ENCODE measurements around the gene DENR.
"Not testable (repeated sequence)": the region's sequence is repeated elsewhere in the genome, so short reads cannot be mapped to it uniquely, and the experiment has no call there.

DENR gene

DNA sequence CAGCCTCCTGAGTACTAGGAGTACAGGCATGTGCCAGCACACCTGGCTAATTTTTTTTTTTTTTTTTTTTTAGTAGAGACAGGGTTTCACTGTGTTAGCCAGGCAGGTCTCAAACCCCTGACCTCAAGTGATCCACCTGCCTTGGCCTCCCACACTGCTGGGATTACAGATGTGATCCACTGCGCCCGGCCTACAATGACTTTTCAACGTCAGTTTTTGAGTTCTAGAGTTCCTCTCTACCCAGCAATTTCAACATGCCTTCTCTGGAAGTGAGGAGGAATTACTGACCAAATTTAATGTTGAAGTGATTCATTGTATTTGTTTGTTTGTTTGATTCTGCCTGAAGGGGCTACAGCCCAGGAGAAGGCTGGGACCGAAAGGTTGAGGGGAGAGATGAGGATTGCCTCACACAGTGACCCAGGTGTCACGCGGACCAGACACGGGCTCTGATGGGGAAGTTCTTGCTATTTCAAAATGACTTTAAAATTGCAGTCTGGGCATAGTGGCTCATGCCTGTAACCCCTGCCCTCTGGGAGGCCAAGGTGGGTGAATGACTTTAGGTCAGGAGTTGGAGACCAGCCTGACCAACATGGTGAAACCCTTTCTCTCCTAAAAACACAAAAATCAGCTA lies 8.6 kb upstream of the DENR start:
- DNase-seq, result no peak

DNA sequence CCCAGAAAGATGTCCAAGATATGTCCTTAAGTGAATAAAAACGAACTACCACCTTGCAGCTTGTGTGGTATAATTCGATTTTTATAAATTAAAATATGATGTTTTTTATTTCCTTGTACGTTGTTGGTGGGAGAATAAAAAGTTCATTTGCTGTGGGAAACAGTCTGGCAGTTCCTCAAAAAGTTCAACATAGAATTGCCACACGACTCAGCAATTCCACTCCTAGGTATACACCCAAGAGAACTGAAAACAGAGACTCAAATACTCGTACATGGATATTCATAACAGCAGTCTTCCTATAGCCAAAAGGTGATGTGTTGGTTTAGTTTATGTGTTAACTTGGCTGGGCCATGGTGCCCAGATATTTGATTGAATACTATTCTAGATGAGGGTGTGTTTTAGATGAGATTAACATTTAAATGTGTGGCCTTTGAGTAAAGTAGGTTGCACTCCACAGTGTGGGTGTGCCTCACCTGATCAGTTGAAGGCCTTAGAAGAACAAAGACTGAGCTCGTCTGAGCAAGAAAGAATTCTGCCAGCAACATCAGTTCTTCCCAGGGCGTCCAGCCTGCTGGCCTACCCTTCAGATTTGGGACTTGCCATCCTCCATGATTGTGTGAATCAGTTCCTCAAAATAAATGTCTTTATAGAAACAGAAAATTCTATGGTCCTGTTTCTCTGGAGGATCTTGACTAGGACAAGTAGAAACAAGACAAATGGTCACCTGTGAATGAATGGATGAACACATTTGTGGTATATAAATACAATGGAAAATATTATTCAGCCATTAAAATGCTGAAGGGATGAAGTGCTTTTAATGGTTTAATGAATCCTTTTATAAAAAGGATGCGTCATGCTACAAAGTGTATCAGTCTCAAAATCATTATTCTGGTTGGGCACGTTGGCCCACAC lies 5.1 kb upstream of the DENR start:
- DNase-seq, result no peak

DNA sequence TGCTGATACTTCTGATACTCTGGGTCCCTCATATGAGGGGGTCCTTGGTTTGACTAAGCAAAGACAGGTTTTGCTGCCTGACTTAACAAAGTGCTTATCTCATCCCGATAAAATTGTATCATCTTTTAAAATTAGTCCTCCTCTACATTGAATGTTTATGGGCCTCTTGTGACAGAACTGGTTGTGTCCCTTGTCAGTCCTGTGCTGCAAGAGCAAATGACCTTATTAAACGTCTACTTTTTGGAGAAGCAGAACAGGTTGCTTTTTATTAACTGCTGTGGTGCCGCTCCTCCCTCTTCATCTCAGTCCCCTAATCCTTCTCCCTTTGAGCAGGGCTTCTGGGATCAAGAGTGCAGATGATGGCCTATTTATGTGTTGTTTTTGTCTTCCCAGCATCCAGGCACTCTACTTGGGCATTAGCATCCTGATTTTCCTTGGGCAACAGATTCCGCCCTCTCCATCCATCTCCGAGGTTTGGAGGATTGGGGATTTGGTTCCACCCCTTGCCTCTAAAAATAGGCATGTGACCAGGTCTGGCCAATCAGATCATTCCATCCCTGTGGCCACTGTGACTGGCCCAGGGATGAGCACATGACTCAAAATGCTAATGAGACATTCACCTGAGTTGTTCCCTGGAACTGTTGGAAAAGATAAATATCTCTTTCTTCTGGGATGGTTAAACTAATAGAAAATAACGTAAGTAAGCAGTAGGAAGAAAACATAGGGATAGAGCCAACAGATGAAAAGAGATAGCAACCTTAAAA lies 2.9 kb upstream of the DENR start:
- DNase-seq, result no peak

DNA sequence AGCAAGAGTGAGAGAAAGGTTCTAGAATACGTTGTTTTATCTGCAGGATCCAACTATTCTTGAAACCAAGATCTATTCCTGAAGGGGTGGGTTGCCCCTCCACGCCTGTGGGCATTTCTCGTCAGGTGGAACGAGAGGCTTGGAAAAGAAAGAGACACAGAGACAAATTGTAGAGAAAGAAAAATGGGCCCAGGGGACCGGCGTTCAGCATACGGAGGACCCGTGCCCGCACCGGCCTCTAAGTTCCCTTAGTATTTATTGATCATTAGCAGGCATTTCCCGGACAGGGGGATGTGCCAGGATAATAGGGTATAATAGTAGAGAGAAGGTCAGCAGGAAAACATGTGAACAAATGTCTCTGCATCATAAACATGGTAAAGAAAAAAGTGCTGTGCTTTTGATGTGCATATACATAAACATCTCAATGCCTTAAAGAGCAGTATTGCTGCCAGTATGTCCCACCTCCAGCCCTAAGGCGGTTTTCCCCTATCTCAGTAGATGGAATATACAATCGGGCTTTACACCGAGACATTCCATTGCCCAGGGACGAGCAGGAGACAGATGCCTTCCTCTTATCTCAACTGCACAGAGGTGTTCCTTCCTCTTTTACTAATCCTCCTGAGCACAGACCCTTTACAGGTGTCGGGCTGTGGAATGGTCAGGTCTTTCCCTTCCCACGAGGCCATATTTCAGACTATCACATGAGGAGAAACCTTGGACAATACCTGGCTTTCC lies 1.7 kb upstream of the DENR start:
- DNase-seq, result not testable (repeated sequence)

DNA sequence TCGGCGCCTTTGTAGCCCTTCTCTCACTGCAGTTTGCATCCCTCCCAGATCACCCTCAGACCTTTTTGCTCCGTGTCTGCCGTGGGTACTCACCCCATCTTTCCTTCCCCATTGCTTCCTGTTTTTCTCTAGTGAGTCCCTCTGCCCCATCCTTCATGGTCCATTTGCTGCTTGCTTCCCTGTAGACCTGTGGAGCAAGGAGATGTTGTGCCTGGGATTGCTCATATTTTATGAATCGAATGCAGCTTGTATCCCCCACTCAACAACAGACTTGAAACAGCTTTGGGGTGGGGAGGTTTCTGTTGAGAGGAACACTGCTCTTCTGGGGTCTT lies 661 bp downstream of the DENR start:
- DNase-seq, result no peak

DNA sequence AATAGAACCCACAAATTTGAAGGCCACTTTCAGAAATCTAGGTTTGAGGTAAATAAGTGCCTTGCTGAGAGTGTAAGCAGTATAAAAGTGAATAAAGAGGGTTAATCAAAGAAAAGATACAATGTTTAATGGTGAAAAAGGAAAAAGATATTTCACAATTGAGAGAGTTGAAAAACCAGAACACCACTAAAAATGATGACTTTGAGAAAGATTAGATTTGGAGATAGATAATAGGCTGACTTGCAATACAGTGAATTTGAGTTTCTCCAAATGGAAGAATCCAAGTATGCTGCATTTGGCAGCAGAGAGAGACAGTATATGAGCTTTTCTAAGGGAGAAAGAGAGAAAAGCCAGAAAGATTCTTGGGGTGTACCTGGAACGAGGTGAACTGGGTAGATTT lies 2.2 kb downstream of the DENR start:
- DNase-seq, result no peak

DNA sequence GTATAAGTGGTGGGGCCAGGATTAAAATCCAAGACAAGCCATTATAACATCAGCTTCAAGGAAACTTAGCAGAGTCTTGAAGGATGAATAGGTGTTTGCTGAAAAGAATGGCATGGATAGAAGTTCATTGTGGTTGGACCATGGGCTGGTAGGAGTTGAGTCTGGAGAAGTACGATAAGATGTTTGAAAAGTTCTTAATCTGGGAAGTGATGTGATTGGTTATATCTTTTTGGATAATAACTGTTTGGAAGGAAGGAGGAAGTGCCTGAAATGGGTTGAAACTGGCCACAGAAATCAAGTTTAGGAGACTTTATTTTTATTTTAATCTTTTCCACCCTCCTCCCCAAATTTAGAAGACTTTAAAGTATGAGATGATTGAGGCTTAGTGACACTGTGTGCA lies 4.9 kb downstream of the DENR start:
- no peak for DNase-seq

DNA sequence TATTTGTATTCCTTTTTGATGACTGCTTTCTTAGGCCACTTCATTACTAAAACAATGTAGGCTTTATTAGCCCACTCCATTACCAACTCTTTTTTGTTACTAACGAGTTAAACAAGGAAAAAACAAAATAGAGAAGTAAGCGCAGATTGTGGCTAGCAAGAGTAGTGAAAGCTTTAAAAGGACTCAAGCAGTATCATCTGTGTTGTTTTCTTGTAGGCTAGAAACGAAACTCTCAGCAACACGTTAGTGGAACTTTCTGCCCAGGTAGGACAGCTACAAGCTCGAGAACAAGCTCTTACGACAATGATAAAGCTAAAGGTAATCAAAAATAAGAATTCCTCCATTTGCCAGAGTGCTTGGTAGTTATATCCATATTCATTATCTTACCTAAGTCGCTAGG lies 32.9 kb downstream of the DENR start:
- DNase-seq, result no peak

DNA sequence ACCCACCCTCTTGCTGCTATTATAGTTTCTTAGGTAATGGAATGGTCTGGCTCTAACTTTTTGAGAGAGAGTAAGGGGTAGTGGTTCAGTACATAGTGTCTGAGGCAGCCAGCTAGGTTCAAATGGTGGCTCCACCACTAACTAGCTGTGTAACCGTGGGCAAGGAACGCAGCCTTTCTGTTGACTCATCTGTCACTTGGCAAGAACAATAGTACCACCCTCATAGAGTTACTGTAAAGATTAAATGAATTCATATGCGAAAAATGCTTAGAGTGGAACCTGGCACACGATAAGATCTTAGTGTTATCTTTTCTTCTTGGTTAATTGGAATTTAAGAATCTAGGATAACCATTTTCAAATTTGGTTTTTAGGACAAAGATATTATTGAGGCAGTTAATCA lies 35.8 kb downstream of the DENR start:
- no peak for DNase-seq

DNA sequence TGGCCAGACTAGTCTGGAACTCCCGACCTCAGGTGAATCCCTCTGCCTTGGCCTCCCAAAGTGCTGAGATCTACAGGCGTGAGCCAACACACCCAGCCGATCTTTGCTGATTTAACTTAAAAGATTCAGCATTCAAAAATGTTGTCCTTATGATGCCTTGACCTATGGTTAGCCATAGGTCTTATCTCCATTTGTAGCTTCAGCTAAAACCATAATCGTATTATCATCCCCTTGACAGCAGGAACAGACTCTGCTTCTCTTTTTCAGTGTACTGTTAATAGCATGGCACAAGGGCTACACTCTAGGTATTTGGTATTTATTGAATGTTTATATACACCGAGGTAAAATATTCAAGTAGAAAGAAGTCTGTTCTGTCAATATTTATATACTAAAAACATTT lies 37.0 kb downstream of the DENR start:
- DNase-seq, result no peak

DNA sequence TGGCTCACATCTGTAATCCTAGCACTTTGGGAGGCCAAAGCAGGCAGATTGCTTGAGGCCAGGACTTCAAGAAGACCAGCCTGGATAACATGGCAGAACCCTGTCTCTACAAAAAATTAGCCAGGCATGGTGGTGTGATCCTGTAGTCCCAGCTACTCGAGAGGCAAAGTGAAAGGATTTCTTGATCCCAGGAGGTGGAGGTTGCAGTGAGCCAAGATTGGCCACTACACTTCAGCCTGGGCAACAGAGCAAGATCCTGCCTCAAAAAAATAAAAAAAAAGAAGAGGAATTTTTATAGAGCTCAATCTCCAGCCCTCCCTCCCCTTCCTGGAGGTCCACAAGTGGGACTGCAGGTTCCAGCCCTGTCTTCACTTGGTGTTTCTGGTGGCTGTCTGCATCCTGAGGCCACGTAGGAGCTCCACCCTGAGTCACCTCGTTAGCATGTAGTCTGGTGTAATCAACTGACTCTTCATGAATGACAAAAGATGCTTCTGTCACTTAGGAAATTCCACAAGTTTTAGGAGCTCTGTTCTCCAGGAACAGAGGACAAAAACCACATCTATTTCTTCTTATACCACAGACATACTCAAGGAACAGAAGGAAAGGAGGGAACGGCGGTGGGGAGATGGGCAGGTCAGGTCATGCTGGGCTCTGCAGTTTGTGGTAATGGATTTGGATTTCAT lies 37.9 kb downstream of the DENR start:
- DNase-seq, result no peak

DNA sequence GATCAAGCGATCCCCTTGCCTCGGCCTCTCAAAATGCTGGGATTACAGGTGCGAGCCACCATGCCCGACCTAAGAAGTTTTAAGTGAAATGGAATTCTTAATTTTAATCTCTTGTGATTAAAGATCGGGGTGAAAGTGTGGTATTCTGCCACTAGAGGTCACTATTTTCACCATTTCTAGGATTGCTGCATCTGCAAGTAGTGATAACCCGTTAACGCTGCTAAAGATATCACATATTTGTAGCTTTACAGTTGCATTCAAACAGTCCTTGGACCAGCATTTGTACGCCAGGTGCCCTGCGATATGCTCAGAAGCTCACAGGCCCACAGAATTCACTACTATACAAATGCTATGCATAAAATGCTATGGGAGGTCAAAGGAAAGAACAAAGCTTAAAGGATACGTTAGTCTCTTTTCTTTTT lies 41.1 kb downstream of the DENR start:
- DNase-seq, result no peak

DNA sequence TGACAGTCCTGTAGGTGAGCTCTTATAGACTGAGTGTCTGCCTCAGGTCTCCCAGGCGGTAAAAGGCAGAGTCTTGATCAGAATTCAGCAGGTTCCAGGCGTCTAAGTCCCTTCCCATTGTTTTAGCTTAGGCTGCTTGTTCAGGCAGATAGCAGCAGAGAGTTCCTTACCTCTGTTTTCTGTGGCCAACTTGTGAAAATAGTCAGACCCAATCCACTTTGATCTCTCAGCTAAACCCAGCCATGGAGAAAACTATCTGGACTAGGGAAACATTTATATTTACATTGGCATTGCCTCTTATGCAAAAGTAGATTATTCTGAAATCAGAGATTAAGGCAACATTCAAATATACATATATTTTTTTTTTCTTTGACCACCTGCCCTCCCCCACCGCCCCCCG lies 43.2 kb downstream of the DENR start:
- DNase-seq, result no peak

DNA sequence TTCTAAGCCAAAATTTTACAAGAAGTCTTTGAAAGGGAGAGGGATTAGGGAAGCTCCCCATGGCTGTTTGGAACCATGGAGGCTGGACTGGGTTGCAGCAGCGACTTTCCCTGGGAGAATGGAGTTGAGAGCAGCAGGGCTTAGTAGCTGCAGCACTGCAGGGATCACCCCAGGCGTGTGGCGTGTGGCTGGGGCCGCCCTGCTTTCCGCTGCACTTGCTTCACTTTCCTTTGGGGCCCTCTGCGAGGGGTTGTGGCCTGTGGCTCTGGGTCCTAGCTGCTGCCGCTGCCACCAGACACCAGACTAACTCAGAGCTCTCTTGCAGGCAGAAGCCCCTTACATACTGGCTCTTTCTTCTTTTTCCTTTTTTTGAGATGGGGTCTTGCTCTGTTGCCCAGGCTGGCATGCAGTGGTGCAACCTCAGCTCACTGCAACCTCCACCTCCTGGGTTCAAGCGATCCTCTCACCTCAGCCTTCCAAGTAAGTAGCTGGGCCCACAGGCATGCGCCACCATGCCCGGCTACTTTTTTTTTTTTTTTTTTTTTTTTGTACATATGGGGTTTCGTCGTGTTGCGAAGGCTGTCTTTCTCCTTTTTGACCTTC lies 47.1 kb downstream of the DENR start:
- no peak for DNase-seq

DNA sequence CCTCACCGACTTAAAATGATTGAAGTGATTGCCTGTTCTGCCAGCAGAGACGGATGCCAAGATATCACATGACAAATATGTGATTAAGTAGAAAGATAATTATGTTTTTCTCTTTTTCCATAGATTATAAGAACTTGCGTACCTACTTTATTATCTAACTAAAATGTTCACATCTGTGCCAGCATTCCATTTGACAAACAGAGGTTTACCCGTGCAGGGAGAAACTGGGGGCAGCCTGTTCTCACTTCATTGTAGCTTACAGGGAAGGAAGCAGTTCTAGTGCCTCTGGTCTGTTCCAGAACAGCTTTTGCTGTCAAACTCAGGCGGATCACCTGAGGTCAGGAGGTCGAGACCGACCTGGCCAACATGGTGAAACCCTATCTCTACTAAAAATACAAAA lies 51.3 kb downstream of the DENR start:
- DNase-seq, result no peak

DNA sequence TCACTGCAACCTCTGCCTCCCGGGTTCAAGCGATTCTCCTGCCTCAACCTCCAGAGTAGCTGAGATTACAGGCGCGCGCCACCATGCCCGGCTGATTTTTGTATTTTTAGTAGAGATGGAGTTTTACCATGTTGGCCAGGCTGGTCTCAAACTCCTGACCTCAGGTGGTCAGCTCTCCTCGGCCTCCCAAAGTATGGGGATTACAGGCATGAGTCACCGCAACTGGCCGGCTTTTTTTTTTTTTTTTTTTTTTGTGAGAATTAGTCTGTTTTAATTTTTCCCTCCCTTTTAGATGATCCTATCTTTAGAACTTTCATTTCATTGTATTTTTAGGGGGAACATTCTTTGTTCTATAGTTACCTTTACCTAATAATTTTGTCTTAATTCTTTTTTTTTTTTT lies 52.3 kb downstream of the DENR start:
- not testable (repeated sequence) for DNase-seq

DNA sequence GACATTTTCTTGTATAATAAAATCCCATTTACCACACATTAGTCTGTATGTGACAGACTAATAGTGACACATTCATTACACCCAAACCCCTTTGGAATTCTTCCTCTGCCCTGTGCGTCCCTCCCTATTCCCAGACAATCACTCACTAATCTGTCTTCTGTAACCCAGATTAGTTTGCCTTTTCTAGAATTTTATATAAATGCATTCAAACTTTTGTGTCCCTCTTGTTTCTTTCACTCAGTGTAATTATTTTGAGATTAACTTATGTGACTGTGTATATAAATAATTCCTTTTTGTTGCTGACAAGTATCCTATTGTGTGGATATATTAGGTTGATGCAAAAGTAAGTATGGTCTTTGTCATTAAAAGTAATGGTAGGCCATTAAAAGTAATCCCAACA lies 55.0 kb downstream of the DENR start:
- DNase-seq, result no peak

DNA sequence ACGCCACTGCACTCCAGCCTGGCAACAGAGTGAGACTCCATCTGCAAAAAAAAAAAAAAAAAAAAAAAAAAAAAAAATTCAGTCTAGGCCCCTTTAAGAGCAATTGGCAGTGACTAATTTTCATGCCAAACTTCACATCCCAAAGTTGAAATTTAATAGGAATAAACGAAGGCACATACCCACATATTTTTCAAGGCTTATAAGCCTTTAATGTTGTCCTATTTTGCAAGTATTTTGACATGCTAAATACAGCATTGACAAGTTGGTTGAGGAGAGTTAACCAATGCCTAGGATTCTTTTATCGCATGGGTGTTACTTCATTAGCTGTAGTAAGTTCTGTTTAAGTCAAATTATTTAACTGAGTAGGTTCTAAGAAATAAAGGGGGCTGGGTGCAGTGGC lies 59.2 kb downstream of the DENR start:
- DNase-seq, result no peak

DNA sequence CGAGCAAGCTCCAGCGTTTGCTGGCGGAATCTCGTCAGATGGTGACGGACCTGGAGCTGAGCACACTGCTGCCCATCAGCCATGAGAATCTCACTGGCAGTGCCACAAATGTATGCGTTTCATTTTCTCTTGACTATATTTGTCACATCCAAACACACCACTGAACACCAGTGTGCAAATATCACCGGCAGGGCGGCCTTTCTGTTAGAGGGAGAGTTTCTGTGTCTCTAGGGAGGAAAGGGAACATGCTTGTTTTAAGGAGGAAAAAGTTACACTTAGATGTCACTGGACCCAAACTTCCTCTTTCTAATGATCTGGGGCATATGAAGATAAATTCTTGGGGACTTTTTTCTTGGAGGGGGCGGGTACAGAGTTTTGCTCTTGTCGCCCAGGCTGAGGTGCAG lies 60.7 kb downstream of the DENR start:
- DNase-seq, result no peak

DNA sequence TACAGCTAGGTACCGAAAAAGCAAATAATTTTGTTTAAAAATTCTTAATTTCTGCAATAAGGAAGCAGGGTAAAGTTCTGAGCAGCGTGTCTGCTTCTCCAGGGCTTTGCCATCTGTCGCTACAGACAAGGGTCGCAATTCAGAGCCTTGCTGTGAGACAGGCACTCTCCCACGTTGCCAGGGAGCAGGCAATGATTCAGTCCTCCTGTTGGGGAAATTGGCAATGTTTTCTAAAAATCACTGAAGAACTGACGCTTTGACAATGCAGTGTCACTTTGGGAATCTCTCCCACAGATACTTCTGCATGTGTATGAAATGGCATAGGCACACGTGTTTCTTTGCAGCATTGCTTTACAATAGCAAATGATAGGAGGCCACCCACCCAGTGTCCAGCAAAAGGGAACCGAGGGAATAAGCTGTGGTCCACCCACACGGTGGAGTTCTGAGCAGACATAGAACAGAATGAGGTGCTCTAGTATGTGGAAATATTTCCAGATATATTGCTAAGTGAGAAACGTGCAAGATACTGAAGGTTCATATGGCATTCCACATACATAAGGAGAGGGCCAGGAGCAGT lies 66.7 kb downstream of the DENR start:
- no peak for DNase-seq

DNA sequence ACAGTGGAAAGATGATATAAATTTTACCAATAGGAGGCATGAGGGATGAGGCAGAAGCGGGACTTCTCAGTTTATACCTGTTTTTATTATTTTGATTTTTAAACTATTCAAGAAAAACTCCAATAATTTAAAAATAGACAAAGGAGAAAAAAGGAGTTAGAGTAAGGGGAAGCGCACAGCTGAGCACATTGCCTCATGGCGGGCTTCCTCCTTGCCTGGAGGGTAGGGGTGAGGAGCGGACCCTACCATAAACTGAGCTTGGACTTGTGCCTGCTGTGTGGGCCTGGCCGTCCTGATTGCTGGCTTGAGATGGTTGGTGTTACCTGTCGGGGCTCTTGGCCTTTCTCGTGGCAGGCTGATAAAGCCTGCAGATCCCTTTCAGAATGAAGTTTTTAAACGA lies 67.5 kb downstream of the DENR start:
- DNase-seq, result no peak
